A549 (cell line): ENCODE measurements around the gene MTFMT.

Experiments
- CBX8 ChIP-seq: fragments of 200-600 bp; sonication (generic); IDR thresholded peaks from 2 replicates; pipeline ENCODE4 v1.6.1; 2016
- CHD2 ChIP-seq: fragments of 150-350 bp; IDR thresholded peaks from 2 replicates; pipeline ENCODE4 v1.6.1; 2014; ENCODE audit warnings: low read length; ENCODE audit not compliant: partially characterized antibody
- CTCF ChIP-seq: fragments of >200 bp; sonication (Bioruptor Twin); formaldehyde crosslinking; IDR thresholded peaks from 3 replicates; pipeline ENCODE4 v1.5.1; 2016
- HOXA7 ChIP-seq: fragments of 250-450 bp; sonication (Bioruptor Pico); IDR thresholded peaks from 2 replicates; pipeline ENCODE4 v1.5.0; 2020; ENCODE audit warnings: mild to moderate bottlenecking, moderate library complexity
- JUN ChIP-seq, 2 experiments: fragments of >200 bp; sonication (Bioruptor Twin); formaldehyde crosslinking; IDR thresholded peaks; 2 replicates in 1 of 2; 3 replicates in 1 of 2; pipeline ENCODE4 v1.6.1; 2016 to 2017
- POLR2A ChIP-seq: IDR thresholded peaks from 2 replicates; pipeline ENCODE4 v1.6.1; 2012; ENCODE audit warnings: mild to moderate bottlenecking, low read length
- RAD21 ChIP-seq, 2 experiments: fragments of >200 bp in 1 of 2; sonication (Bioruptor Twin) in 1 of 2; formaldehyde crosslinking in 1 of 2; IDR thresholded peaks in 1 of 2; conservative IDR thresholded peaks in 1 of 2; 2 replicates in 1 of 2; 3 replicates in 1 of 2; pipeline ENCODE4 v1.6.1; 2012 to 2018; ENCODE audit warnings: inconsistent platforms in 1 of 2
- SREBF2 ChIP-seq: fragments of 450-650 bp; IDR thresholded peaks from 2 replicates; pipeline ENCODE4 v1.6.1; 2014; ENCODE audit warnings: mild to moderate bottlenecking, moderate library complexity
- TF ChIP-seq, protein P1 (sequence below): fragments of 450-650 bp; IDR thresholded peaks from 2 replicates; pipeline ENCODE4 v1.6.1; 2014; ENCODE audit warnings: antibody characterized with exemption
- TF ChIP-seq, protein P2 (sequence below): IDR thresholded peaks from 2 replicates; pipeline ENCODE4 v1.6.1; 2012

DNA sequence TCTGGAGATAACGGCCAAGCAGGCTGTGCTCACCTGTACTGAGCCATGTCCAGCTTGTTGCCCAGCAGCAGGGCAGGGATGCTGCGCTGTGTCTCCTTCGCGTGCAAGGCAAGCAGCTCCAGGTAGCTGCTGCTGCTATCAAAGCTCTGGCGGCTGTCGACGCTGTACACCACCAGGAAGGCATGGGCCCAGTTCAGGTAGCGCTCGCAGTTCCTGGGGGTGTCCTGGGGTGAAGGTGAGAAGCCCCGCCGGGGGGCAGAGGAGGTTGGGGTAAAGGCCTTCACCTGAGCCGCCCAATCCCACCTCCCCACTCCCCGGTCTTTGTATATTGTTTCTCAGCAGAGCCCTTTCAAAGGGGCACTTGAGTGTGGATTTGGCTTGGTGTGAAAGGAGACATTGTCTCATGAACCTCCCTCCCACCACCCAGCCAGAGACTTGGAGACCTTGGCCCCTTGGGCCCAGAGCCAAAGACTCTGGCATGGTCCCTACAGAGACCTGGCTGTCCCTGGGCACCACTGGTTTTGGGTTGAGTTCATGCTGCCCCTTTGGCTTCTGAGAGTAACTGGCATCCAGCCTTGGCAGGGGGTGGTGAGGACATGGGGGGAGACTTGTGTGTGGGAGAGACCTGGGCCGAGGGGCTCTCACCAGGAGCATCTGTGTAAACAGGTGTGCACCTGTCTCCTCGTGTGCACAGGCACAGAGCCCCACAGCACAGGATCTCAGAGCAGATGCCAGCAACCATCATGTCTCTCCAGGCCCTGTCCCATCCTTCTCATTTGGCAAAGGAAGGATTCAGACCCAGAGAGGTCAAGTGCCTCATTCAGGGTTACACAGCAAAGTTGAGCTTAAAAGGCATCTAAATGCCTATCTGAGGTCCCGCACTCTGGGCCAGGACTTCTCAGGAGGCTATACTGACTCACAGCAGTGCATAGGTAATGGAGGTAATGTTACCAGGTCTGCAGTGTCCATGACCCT, 29.2 kb upstream of the MTFMT start:
- TF ChIP-seq CTCF (no peak), POLR2A (no peak), SREBF2 (no peak), CHD2 (no peak), JUN (IDR thresholded peaks at IDR 0.05) (no peak), RAD21 (conservative IDR thresholded peaks at IDR 0.05 in 1 of 2, IDR thresholded peaks at IDR 0.05 in 1 of 2) (no peak), CBX8 (no peak), HOXA7 (CRISPR knock-in tag) (no peak)
- TF ChIP-seq, protein P1, sequence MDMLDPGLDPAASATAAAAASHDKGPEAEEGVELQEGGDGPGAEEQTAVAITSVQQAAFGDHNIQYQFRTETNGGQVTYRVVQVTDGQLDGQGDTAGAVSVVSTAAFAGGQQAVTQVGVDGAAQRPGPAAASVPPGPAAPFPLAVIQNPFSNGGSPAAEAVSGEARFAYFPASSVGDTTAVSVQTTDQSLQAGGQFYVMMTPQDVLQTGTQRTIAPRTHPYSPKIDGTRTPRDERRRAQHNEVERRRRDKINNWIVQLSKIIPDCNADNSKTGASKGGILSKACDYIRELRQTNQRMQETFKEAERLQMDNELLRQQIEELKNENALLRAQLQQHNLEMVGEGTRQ = no peak
- TF ChIP-seq, protein P2, sequence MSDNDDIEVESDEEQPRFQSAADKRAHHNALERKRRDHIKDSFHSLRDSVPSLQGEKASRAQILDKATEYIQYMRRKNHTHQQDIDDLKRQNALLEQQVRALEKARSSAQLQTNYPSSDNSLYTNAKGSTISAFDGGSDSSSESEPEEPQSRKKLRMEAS = no peak
